GM19395 (cell line): Measurements from ENCODE around the gene MORF4L2.
A peak's percentile ranks its signal among the peaks of the same experiment; 100 is the strongest.

ENCODE experiments used
- ATAC-seq: cut with Tn5 transposase; IDR thresholded peaks from one replicate; pipeline ENCODE4 v1.9.1; 2021; ENCODE audit warnings: mild to moderate bottlenecking, moderate library complexity; ENCODE audit not compliant: unreplicated experiment

Gene MORF4L2

DNA sequence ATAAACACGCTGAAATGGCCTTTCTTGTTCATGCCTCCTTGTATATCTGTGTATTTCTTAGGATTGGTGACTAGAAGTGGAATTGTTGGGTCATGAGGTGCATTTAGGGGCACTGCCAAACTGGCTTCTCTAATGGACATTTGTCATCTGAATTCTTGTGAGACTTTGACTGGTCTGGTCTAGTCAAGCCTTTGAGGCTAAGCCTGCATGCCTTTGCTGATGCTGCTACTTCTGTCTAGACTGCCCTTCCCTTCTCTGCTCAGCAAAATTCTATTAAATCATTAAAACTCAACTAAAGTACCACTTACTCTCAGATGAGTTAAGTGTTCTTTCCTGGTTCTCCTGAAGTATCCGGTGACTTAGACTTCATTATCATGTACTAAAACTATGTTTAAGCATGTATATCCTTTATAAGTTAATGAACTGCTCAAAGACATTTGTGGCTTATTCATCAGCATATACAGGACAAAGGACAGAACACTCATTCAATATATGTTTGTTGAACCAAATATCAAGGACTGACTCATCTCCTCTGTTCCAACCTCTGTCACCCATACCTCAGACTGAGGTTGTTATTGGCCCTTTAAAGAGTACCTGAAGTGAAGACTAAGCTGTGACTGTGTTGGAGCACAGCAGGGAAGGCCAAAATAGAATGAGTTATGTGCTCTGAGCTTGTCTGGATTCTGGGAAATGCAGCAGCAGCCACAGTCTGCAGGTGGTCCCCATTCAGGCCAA, 48.7 kb downstream of the MORF4L2 start:
- ATAC-seq, result no peak

DNA sequence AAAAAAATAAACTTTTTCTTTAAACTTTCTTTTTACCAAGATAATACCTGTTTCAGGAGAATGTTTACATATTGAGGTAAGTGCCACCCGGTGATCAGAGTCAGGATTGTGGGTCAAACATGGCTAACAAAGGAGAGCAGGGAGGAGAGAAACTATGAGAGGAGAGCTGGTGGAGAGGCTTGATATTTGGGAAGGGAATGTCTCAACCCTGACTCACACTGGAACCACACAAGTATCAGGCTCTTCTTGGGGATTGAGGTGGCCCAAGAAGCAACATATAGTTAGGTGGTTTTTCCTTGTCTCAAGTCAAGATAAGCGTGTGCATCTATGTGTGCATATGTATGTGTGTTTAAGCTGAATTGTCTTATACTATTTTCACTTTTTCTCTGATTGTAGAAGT, 51.1 kb downstream of the MORF4L2 start:
- ATAC-seq, result no peak

DNA sequence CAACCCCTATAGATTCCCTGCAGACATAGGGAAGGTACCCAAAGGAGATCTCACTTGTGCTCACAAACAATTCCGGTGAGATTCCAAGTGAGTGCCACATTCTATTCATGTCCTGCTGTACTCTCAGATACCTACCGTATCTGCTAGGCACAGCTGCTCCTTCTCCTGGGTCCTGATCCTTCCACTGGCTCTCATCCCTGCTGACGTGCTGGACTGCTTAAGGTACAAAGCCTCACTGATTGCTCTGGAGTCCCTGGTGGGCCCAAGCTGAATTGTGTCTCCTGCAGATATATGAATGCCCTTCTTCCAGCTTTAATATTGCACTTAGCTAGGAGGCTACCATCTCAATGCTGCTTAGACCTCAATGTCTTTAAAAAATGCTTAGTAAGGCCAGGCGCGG, 55.4 kb downstream of the MORF4L2 start:
- no peak for ATAC-seq

DNA sequence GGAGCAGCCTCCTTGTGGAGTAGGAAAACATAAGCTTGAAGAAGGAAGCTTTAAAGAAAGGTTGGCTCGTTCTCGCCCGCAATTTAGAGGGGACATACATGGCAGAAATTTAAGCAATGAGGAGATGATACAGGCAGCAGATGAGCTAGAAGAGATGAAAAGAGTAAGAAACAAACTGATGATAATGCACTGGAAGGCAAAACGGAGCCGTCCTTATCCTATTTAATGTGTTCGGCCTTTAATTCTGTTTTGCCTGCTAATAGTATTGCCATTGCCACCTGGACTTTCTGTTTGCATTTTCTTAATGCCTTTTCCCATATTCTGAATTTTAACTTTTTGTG, 56.4 kb downstream of the MORF4L2 start:
- peak; percentile 5 for ATAC-seq

DNA sequence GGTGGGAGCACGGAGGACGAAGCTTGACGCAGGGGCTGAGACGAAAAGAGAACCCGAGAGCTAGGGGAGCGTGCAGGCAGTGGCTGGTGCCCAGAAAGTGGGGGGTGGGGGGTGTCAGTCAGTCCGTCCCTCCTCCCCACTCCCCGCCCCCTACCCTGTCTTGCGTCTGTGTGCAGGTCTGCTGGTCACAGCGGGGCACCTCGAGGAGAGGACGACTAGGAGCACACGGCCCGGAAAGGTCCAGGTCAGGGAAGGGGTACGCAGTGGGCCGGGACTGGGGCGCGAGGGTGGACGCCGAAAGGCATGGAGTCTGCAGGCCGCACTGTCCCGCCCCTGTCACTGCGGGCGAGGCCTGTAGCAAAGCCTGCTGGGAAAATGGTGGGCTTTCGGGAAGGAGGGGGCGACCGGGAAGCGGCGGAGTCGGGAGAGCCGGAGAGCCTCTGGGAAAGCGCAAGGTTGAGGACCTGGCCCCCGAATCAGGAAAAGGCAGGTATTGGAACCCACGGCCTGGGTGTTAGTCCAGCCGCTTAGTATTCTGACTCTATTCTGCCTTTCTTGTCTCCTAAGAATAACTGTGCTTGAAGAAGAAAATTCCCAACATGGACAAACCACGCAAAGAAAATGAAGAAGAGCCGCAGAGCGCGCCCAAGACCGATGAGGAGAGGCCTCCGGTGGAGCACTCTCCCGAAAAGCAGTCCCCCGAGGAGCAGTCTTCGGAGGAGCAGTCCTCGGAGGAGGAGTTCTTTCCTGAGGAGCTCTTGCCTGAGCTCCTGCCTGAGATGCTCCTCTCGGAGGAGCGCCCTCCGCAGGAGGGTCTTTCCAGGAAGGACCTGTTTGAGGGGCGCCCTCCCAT, 57.0 kb downstream of the MORF4L2 start:
- ATAC-seq, result peak; percentile 49

DNA sequence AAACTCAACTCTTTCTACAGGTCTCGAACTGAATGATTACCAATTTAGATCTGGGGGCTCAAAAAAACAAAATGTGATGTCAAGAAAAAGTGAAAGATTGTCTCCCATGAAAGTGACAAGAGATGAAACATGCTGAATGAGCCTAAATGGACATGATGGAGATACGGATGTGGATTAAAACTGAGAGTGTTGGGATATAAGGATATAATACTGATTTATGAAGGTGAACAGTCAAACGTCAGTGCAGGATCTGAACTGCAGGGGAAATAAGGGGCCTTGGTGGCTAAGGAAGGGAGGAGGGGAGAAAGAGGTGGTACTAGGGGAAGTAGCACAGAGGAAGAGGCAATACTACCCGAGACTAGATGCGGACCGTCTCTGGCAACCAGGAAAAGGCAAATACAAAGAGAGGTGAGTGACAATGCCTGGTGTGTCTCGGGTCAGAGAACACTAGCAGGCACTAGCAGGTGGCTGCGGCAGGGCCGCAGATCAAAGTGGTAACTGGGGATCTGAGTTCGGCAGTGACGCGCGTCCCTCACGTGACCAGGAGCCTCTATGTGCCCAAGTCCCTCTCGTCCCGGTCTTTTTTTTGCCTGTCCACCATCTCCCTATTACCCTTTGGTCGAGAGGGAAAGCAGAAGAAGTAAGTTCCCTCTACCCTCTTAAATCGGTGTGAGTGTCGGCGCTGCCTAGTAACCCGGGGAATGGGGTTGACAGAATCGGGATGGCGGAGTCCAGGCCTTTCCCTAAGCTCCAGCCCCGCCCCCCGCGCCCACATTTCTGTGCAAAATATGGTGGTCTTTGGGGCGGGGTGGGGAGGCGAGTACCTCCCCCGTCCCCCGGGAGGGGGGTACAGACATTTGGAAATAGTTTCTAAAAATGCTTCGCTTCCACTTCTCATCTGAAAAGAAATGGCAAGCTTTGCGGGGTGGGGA, 57.8 kb downstream of the MORF4L2 start, which contains the start of gene TCEAL1:
TSS of gene TCEAL1 (plus strand) at position 590 of the 932 bp plus-strand sequence. CDS start 942 bp downstream, outside the sequence.
- peak; percentile 70 for ATAC-seq

DNA sequence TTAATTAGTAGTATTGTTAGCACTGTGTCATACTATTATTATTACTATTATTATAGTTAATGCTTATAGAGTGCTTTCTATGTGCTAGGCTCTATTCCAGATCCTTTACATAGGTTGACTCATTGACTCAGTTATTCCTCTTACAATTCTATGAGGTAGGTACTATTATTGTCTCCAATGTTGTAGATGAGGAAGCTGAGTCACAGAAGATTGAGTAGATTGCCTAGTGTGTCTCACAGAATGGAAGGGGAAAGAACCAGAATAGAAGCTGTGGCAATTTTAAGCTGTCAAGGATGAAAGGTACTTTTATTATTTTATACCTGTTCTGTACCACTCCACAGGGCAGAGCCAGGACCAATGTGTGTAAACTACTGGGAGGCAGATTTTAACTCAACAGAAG, 59.6 kb downstream of the MORF4L2 start:
- no peak for ATAC-seq
